GM12892 (cell line): ENCODE measurements around the gene FIBCD1.

Source experiments
- POLR2A ChIP-seq: IDR thresholded peaks from 2 replicates; pipeline ENCODE4 v1.6.1; 2011; ENCODE audit warnings: low read depth, low read length, control low read depth
- POLR2AphosphoS5 ChIP-seq: IDR thresholded peaks from 2 replicates; pipeline ENCODE4 v1.6.1; 2011; ENCODE audit warnings: low read depth, low read length, control low read depth

- no peak for TF ChIP-seq POLR2A
- TF ChIP-seq POLR2AphosphoS5, result no peak
Measured at GRCh38 chr9:130940027-130940549, 1.0 kb upstream of the FIBCD1 start.
